KMS-11 (cell line): ENCODE results near the gene STARD13.

Experiments used
- H2AFZ ChIP-seq: fragments of 200-600 bp; sonication (generic); 2 replicates; pipeline ENCODE4 v1.6.1; 2016; ENCODE audit warnings: antibody characterized with exemption, mixed run types, low read depth
- H3K27ac ChIP-seq: fragments of 200-600 bp; sonication (generic); 2 replicates; pipeline ENCODE4 v1.6.1; 2016; ENCODE audit warnings: mild to moderate bottlenecking, mixed run types
- H3K27me3 ChIP-seq: fragments of 200-600 bp; sonication (generic); 2 replicates; pipeline ENCODE4 v1.6.1; 2017; ENCODE audit warnings: mild to moderate bottlenecking, low read depth, mixed run types, moderate library complexity; ENCODE audit not compliant: insufficient read depth
- H3K36me3 ChIP-seq: fragments of 200-600 bp; sonication (generic); 2 replicates; pipeline ENCODE4 v1.6.1; 2017; ENCODE audit warnings: mild to moderate bottlenecking, mixed run types; ENCODE audit not compliant: insufficient read depth
- H3K4me1 ChIP-seq: fragments of 200-600 bp; sonication (generic); 2 replicates; pipeline ENCODE4 v1.6.1; 2016; ENCODE audit warnings: mild to moderate bottlenecking, low read depth, mixed run types; ENCODE audit not compliant: poor library complexity, severe bottlenecking
- H3K4me2 ChIP-seq: fragments of 200-600 bp; sonication (generic); 2 replicates; pipeline ENCODE4 v1.7.0; 2016; ENCODE audit warnings: mild to moderate bottlenecking, mixed run types
- H3K4me3 ChIP-seq: fragments of 200-600 bp; sonication (generic); IDR thresholded peaks from 2 replicates; pipeline ENCODE4 v1.6.1; 2017; ENCODE audit warnings: low read depth, low read length, mixed read lengths; ENCODE audit not compliant: insufficient read depth
- H3K79me2 ChIP-seq: fragments of 200-600 bp; sonication (generic); 2 replicates; pipeline ENCODE4 v1.6.1; 2016; ENCODE audit warnings: low read depth, mixed run types; ENCODE audit not compliant: insufficient read depth
- H3K9ac ChIP-seq: fragments of 200-600 bp; sonication (generic); 2 replicates; pipeline ENCODE4 v1.6.1; 2016; ENCODE audit warnings: mild to moderate bottlenecking, mixed run types
- H4K20me1 ChIP-seq: fragments of 200-600 bp; sonication (generic); 2 replicates; pipeline ENCODE4 v1.6.1; 2016; ENCODE audit warnings: mild to moderate bottlenecking, mixed run types; ENCODE audit not compliant: insufficient read depth
- TF ChIP-seq, protein P1 (sequence below): fragments of 200-600 bp; sonication (generic); conservative IDR thresholded peaks from 2 replicates; pipeline ENCODE4 v1.6.1; 2017; ENCODE audit warnings: low read depth, mild to moderate bottlenecking, antibody characterized with exemption, low read length, moderate library complexity, mixed read lengths

STARD13 gene

GRCh38 chr13:33087091-33087490, 198.5 kb downstream of the STARD13 start:
- H3K4me2 ChIP-seq: no peak overlapping the region
- no peaks in the 10 kb centered on the region for H3K79me2 ChIP-seq
- H3K36me3 ChIP-seq: no peaks in the 10 kb centered on the region
- TF ChIP-seq, protein P1, sequence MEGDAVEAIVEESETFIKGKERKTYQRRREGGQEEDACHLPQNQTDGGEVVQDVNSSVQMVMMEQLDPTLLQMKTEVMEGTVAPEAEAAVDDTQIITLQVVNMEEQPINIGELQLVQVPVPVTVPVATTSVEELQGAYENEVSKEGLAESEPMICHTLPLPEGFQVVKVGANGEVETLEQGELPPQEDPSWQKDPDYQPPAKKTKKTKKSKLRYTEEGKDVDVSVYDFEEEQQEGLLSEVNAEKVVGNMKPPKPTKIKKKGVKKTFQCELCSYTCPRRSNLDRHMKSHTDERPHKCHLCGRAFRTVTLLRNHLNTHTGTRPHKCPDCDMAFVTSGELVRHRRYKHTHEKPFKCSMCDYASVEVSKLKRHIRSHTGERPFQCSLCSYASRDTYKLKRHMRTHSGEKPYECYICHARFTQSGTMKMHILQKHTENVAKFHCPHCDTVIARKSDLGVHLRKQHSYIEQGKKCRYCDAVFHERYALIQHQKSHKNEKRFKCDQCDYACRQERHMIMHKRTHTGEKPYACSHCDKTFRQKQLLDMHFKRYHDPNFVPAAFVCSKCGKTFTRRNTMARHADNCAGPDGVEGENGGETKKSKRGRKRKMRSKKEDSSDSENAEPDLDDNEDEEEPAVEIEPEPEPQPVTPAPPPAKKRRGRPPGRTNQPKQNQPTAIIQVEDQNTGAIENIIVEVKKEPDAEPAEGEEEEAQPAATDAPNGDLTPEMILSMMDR: no peak
- H3K4me1 ChIP-seq: no peaks in the 10 kb centered on the region
- H4K20me1 ChIP-seq: no peaks in the 10 kb centered on the region
- no peak overlapping the region for H3K4me3 ChIP-seq
- H3K27me3 ChIP-seq: no peaks in the 10 kb centered on the region
- no peak overlapping the region for H2AFZ ChIP-seq
- H3K27ac ChIP-seq: no peak overlapping the region
- no peak overlapping the region for H3K9ac ChIP-seq

DNA sequence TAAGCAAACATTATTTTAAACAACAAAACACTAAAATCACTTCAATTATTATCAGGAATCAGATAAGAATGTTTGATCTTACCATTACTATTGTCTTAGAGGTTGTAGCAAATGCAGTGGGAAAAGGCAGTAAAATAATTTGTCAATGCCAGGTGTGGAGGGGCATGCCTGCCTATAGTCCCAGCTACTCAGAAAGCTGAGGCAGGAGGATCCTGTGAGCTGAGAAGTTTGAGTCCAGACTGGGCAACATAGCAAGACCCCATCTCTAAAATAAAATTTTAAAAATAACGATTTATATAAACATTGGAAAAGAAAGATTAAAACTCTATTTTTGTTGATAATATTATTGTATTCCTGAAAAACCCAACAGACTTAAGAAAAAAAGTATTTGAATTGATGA, 202.5 kb downstream of the STARD13 start:
- Histone ChIP-seq H3K27ac (no peak overlapping the region), H3K9ac (no peak overlapping the region), H3K4me3 (no peak overlapping the region), H3K27me3 (no peaks in the 10 kb centered on the region), H3K79me2 (no peaks in the 10 kb centered on the region), H3K4me1 (no peaks in the 10 kb centered on the region), H3K4me2 (no peak overlapping the region), H4K20me1 (no peaks in the 10 kb centered on the region), H2AFZ (no peak overlapping the region), H3K36me3 (no peaks in the 10 kb centered on the region)
- TF ChIP-seq, protein P1: no peak

GRCh38 chr13:33081666-33082065, 203.9 kb downstream of the STARD13 start:
- no peak overlapping the region for H3K4me3 ChIP-seq
- no peak overlapping the region for H3K9ac ChIP-seq
- no peak overlapping the region for H3K27ac ChIP-seq
- no peaks in the 10 kb centered on the region for H3K79me2 ChIP-seq
- TF ChIP-seq, protein P1: no peak
- no peaks in the 10 kb centered on the region for H4K20me1 ChIP-seq
- H3K4me2 ChIP-seq: no peak overlapping the region
- H3K36me3 ChIP-seq: no peaks in the 10 kb centered on the region
- H2AFZ ChIP-seq: no peak overlapping the region
- no peaks in the 10 kb centered on the region for H3K27me3 ChIP-seq
- H3K4me1 ChIP-seq: no peaks in the 10 kb centered on the region

- Histone ChIP-seq H3K79me2 (no peaks in the 10 kb centered on the region), H2AFZ (no peak overlapping the region), H3K4me1 (no peaks in the 10 kb centered on the region), H3K9ac (no peak overlapping the region), H3K4me2 (no peak overlapping the region), H3K27me3 (no peaks in the 10 kb centered on the region), H3K27ac (no peak overlapping the region), H3K4me3 (no peak overlapping the region), H3K36me3 (no peaks in the 10 kb centered on the region), H4K20me1 (no peaks in the 10 kb centered on the region)
- TF ChIP-seq, protein P1: no peak
Observed at GRCh38 chr13:33080972-33081590, 204.5 kb downstream of the STARD13 start.
